Mammary epithelial cell (primary cell): ENCODE measurements around the gene PID1.

ENCODE experiments used
- CTCF ChIP-seq, 2 donors: IDR thresholded peaks in 1 of 2; conservative IDR thresholded peaks in 1 of 2; 2 replicates each; pipeline ENCODE4 v1.5.1; 2011 to 2012; ENCODE audit warnings: inconsistent platforms in 2 of 2, low read length in 2 of 2, mild to moderate bottlenecking in 2 of 2, control low read depth in 1 of 2, low read depth in 1 of 2; ENCODE audit not compliant: insufficient read depth in 1 of 2; ENCODE audit errors: extremely low read depth in 1 of 2
- EZH2 ChIP-seq: IDR thresholded peaks from 2 replicates; pipeline ENCODE4 v1.6.1; 2012; ENCODE audit warnings: low read length, inconsistent platforms, borderline replicate concordance

GRCh38 chr2:229133155-229133772 lies 137.8 kb downstream of the PID1 start:
- peak; percentile 46 to 77 for TF ChIP-seq CTCF (conservative IDR thresholded peaks at IDR 0.05 in 1 of 2, IDR thresholded peaks at IDR 0.05 in 1 of 2; ENCODE audit: extremely low read depth in 1 of 2, insufficient read depth in 1 of 2, low read depth in 1 of 2, low read length in 2 of 2)
- no peak for TF ChIP-seq EZH2
